Measurements from ENCODE around the gene RPL14. TPM values are rescaled to one million over a fixed set of nuclear protein-coding genes. Genes with fewer than 3 reads are reported as not detected.

Gene RPL14
- total RNA-seq, 4 donors from 2014 or later, result 170 to 330 (median 296) TPM

DNA sequence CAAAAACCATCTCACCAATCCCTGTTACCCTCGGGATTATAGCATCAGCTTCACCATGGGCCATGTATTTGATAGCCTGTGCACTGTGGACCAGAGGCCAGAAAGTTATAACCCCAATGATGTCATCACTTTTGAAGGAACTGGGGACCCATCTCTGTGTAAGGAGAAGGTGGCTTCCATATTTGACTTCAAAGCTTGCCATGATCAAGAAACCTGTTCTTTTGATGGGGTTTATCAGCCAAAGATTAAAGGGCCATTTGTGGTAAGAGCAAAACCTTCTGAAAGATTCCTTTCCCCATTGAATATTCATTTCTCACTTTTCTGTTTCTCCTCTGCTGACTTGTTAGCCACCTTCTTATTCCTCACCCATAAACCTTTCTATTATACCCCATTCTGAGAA is 34.3 kb upstream of the RPL14 start:
- H3K9me3 ChIP-seq, result no peaks in the 10 kb centered on the region
- no peaks in the 10 kb centered on the region for H3K36me3 ChIP-seq
- no peak overlapping the region for H3K4me3 ChIP-seq
- H3K27me3 ChIP-seq, result no peaks in the 10 kb centered on the region
- intact Hi-C loops (cut with DNase I; ENCODE audit: low total_unique reads) (no loop called here), in situ Hi-C loops (cut with MboI; ENCODE audit: low sequenced_read_pairs in 4 of 4) (no loop called here)
- no peak overlapping the region for H3K27ac ChIP-seq
- TF ChIP-seq CTCF (IDR thresholded peaks at IDR 0.05 in 4 of 5, conservative IDR thresholded peaks at IDR 0.05 in 1 of 5) (no peak), POLR2A (IDR thresholded peaks at IDR 0.05) (no peak)
- no peak for ATAC-seq
- DNase-seq, result no peak
- no peaks in the 10 kb centered on the region for H3K4me1 ChIP-seq

DNA sequence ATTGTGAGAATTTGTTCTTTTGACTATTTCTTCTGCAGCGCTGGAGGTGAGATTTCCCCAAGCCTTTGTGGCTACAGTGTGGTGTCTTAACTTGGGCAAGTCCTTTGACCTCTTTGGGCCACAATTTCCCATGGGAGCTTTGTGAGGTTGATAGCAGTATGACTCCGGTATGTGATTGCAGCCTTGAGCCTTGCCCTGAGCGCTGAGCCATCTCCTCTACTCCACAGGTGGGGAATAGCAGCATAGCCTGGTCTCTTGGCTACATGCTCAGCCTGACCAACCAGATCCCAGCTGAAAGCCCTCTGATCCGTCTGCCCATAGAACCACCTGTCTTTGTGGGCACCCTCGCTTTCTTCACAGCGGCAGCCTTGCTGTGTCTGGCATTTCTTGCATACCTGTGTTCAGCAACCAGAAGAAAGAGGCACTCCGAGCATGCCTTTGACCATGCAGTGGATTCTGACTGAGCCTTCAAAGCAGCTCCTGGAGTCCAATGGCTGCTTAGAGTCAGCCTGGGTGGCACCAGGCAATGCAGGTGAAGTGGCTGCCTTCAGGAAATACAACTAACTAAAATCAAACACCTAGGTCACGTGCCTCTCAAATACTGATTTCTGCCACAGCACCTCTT is 30.0 kb upstream of the RPL14 start:
- no peak overlapping the region for H3K4me3 ChIP-seq
- DNase-seq, result no peak
- H3K27ac ChIP-seq, result no peak overlapping the region
- H3K4me1 ChIP-seq, result no peaks in the 10 kb centered on the region
- no peaks in the 10 kb centered on the region for H3K36me3 ChIP-seq
- H3K9me3 ChIP-seq, result no peaks in the 10 kb centered on the region
- in situ Hi-C loops (cut with MboI; ENCODE audit: low sequenced_read_pairs in 4 of 4) (no loop called here), intact Hi-C loops (cut with DNase I; ENCODE audit: low total_unique reads) (no loop called here)
- no peak for ATAC-seq
- TF ChIP-seq POLR2A (IDR thresholded peaks at IDR 0.05) (no peak), CTCF (IDR thresholded peaks at IDR 0.05 in 4 of 5, conservative IDR thresholded peaks at IDR 0.05 in 1 of 5) (no peak)
- no peaks in the 10 kb centered on the region for H3K27me3 ChIP-seq

DNA sequence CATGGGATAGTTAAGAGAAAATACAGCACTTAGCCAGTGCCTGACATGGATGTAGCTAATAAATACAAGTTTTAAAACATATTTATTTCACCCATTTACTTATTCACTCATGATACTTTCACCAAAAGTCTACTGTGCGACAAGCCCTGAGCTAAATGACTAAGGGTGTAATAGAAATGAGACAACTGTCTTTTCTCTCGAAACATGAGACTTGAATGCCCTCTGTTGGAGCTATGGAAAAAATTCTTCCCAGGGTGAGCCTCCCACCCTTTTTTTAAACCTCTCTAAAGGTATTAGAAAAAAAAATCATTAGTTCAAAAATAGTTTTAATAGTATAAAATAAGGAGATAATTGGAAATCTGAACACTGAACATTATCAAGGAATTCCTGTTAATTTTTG is 24.3 kb upstream of the RPL14 start:
- TF ChIP-seq POLR2A (IDR thresholded peaks at IDR 0.05) (no peak), CTCF (IDR thresholded peaks at IDR 0.05 in 4 of 5, conservative IDR thresholded peaks at IDR 0.05 in 1 of 5) (no peak)
- Histone ChIP-seq H3K36me3 (no peaks in the 10 kb centered on the region), H3K27me3 (no peaks in the 10 kb centered on the region), H3K4me3 (no peak overlapping the region), H3K4me1 (no peaks in the 10 kb centered on the region), H3K9me3 (no peaks in the 10 kb centered on the region), H3K27ac (no peak overlapping the region)
- intact Hi-C loops (cut with DNase I; ENCODE audit: low total_unique reads), result no loop called here
- ATAC-seq, result no peak
- in situ Hi-C loops (cut with MboI; ENCODE audit: low sequenced_read_pairs in 4 of 4), result no loop called here
- DNase-seq, result no peak

DNA sequence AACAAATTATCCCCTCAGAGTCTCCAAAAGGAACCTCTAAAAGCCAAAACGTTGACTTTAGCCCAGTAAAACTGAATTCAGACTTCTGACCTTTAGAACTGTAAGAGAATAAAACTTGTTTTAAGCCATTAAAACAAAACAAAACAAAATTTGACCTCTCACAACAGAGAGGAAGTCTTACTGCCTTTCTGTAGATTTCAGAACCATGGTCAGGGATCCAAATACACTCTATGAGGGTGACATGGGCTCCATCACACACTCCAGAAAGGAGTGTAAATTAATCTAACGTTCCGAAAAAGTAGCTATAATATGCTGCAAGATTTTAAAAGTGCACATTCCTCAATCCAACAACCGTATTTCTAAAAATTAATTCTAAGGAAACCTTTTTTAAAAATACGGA is 19.2 kb upstream of the RPL14 start:
- no peak overlapping the region for H3K4me3 ChIP-seq
- intact Hi-C loops (cut with DNase I; ENCODE audit: low total_unique reads), result no loop called here
- in situ Hi-C loops (cut with MboI; ENCODE audit: low sequenced_read_pairs in 4 of 4), result no loop called here
- H3K27ac ChIP-seq, result no peak overlapping the region
- no peak for DNase-seq
- no peaks in the 10 kb centered on the region for H3K27me3 ChIP-seq
- no peaks in the 10 kb centered on the region for H3K9me3 ChIP-seq
- no peak for ATAC-seq
- H3K36me3 ChIP-seq, result no peaks in the 10 kb centered on the region
- no peaks in the 10 kb centered on the region for H3K4me1 ChIP-seq
- TF ChIP-seq POLR2A (IDR thresholded peaks at IDR 0.05), result no peak
- no peak for TF ChIP-seq CTCF (IDR thresholded peaks at IDR 0.05 in 4 of 5, conservative IDR thresholded peaks at IDR 0.05 in 1 of 5)

- H3K27me3 ChIP-seq, result no peaks in the 10 kb centered on the region
- H3K36me3 ChIP-seq, result peaks cover 0 to 4% of the 10 kb centered on the region in 2 donors
- in situ Hi-C loops (cut with MboI; ENCODE audit: low sequenced_read_pairs in 4 of 4), result loop anchor here in 1 of 4 donors (10.0 kb wide), 1 partner anchor 110 kb away; no protein-coding TSS in a partner anchor
- TF ChIP-seq POLR2A (IDR thresholded peaks at IDR 0.05), result no peak
- intact Hi-C loops (cut with DNase I; ENCODE audit: low total_unique reads), result no loop called here
- DNase-seq, result no peak
- H3K9me3 ChIP-seq, result no peaks in the 10 kb centered on the region
- H3K4me1 ChIP-seq, result no peaks in the 10 kb centered on the region
- H3K27ac ChIP-seq, result no peak overlapping the region
- ATAC-seq, result no peak
- H3K4me3 ChIP-seq, result no peak overlapping the region
These were observed 12.1 kb upstream of the RPL14 start for GRCh38 chr3:40445062-40445461.
